Measurements from ENCODE around the gene C9orf152. TPM values are rescaled to one million over a fixed set of nuclear protein-coding genes. Genes with fewer than 3 reads are reported as not detected.

The C9orf152 gene
- total RNA-seq, 1 donor from 2014 or later = not detected

DNA sequence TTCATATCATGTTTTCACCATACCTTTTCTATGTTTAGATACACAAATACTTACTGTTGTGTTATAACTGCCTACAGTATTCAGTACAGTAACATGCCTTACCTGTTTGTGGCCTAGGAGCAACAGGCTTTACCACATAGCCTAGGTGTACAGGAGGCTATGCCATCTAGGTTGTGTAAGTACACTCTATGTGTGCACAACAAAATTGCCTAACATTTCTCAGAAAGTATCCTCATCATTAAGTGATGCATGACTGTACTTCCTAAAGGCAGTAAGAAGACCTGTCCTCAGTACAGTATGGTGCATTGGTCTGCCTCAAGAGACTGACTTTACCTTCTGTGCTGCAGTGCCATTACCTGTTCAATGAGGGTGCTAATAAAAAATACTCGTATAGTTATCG, 40.4 kb upstream of the C9orf152 start:
- H3K4me1 Mint-ChIP-seq = peaks cover 22% of the 10 kb centered on the region
- H3K9me3 Mint-ChIP-seq = no peaks in the 10 kb centered on the region
- H3K27ac Mint-ChIP-seq (ENCODE audit: unreplicated experiment) = no peak overlapping the region
- TF ChIP-seq CTCF (conservative IDR thresholded peaks at IDR 0.05) = no peak
- no peaks in the 10 kb centered on the region for H3K27me3 Mint-ChIP-seq (ENCODE audit: low read depth)
- H3K4me3 Mint-ChIP-seq = no peak overlapping the region
- no peak for DNase-seq (ENCODE audit: low read depth, low spot score)
- peaks cover 6% of the 10 kb centered on the region for H3K36me3 Mint-ChIP-seq (ENCODE audit: low read depth)

DNA sequence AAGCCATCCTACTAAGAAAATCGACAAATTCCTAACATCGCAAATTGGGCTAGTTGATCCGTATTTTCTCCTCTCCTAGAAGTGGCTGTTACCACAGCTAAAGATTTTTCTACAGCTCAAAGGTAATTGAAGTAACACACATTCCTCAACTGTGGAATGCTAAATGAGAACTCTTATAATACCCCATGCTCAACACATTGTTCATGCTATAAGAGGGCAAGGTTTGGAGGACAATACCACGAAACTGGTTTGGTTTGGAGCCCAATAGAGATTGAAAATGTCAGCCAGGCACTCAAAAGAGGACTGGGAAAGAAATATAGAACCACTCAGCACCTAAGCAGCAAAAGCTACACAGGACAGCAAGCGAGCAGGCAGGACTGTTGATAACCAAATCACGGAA, 38.3 kb upstream of the C9orf152 start:
- H3K4me1 Mint-ChIP-seq = peaks cover 9% of the 10 kb centered on the region
- H3K27ac Mint-ChIP-seq (ENCODE audit: unreplicated experiment) = no peak overlapping the region
- DNase-seq (ENCODE audit: low read depth, low spot score) = no peak
- H3K4me3 Mint-ChIP-seq = no peak overlapping the region
- no peak for TF ChIP-seq CTCF (conservative IDR thresholded peaks at IDR 0.05)
- no peaks in the 10 kb centered on the region for H3K27me3 Mint-ChIP-seq (ENCODE audit: low read depth)
- H3K36me3 Mint-ChIP-seq (ENCODE audit: low read depth) = peaks cover 14% of the 10 kb centered on the region
- no peaks in the 10 kb centered on the region for H3K9me3 Mint-ChIP-seq

DNA sequence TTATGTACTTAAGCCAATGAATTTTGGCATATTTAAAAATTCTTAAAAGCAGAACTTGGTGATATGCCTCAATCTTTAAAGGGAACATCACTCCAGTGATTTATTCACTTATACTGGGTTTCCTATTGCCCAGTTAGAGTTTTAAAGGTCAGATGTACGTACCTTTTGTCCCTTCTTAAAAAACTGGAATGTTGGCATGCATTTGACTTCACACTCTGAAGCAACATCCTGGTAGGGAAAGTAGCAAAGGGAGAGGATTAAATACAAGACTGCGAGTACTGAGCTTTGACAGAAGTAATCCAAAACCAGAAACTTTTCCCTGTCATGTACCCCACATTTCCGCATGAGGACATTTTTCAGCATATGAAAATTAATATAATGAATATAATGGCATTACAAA, 36.7 kb upstream of the C9orf152 start:
- peaks cover 14% of the 10 kb centered on the region for H3K36me3 Mint-ChIP-seq (ENCODE audit: low read depth)
- no peaks in the 10 kb centered on the region for H3K9me3 Mint-ChIP-seq
- peaks cover 5% of the 10 kb centered on the region for H3K4me1 Mint-ChIP-seq
- no peak for TF ChIP-seq CTCF (conservative IDR thresholded peaks at IDR 0.05)
- no peaks in the 10 kb centered on the region for H3K27me3 Mint-ChIP-seq (ENCODE audit: low read depth)
- H3K27ac Mint-ChIP-seq (ENCODE audit: unreplicated experiment) = no peak overlapping the region
- DNase-seq (ENCODE audit: low read depth, low spot score) = no peak
- no peak overlapping the region for H3K4me3 Mint-ChIP-seq

DNA sequence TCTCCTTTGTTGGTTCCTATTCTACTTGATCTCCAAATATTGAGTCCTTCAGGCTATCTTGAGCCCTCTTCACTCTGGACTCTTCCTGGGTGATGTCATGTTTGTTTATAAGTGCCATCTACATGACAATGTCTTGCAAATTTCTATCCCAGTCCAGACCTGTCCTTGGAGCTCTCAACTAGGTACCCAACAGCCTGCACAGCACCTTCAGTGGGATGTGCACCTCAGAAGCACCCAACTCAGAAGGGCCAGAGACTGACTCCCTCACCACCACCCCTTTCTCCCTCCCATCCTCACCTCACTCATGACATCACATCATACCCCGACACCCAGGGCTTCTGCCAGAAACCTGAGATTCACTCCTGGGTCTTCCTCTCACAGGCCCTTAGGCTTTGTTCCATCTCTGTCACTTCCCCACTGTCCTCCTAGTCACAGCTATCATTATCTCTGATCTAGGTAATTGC, 33.9 kb upstream of the C9orf152 start:
- H3K27me3 Mint-ChIP-seq (ENCODE audit: low read depth) = no peaks in the 10 kb centered on the region
- H3K9me3 Mint-ChIP-seq = no peaks in the 10 kb centered on the region
- peaks cover 17% of the 10 kb centered on the region for H3K36me3 Mint-ChIP-seq (ENCODE audit: low read depth)
- H3K4me3 Mint-ChIP-seq = no peak overlapping the region
- no peak for DNase-seq (ENCODE audit: low read depth, low spot score)
- no peak for TF ChIP-seq CTCF (conservative IDR thresholded peaks at IDR 0.05)
- no peak overlapping the region for H3K27ac Mint-ChIP-seq (ENCODE audit: unreplicated experiment)
- peaks cover 5% of the 10 kb centered on the region for H3K4me1 Mint-ChIP-seq

DNA sequence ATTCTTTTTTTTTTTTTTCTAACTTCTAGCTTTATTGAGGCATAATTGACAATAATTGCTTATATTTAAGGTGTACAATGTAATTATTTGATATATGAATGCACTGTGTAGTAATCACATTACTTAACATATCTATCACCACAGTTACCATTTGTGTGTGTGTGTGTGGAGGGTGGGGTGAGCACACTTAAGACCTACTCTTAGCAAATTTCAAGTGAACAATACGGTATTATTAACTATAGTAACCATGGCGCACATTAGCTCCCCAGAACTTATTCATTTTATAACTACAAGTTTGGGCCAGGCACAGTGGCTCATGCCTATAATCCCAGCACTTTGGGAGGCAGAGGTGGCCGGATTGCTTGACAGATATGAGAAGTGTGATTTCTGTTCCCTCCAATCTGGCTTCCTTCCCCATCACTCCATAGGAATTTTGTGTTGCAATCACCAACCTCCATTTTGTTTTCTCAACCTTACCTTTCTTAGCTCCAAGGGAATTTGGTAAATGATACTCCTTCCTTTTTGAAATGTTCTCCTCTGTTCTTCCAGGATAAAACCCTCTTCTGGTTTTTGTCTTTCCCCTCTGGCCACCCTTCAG, 33.4 kb upstream of the C9orf152 start:
- TF ChIP-seq CTCF (conservative IDR thresholded peaks at IDR 0.05) = no peak
- H3K4me1 Mint-ChIP-seq = peaks cover 2% of the 10 kb centered on the region
- H3K36me3 Mint-ChIP-seq (ENCODE audit: low read depth) = peaks cover 16% of the 10 kb centered on the region
- H3K27ac Mint-ChIP-seq (ENCODE audit: unreplicated experiment) = no peak overlapping the region
- no peaks in the 10 kb centered on the region for H3K27me3 Mint-ChIP-seq (ENCODE audit: low read depth)
- no peak for DNase-seq (ENCODE audit: low read depth, low spot score)
- H3K9me3 Mint-ChIP-seq = peaks cover 2% of the 10 kb centered on the region
- no peak overlapping the region for H3K4me3 Mint-ChIP-seq
